GM06990 (cell line): Measurements from ENCODE around the gene TIMM44.

ENCODE experiments used
- DNase-seq: peaks from one replicate; pipeline ENCODE4 v3.0.0-alpha.2; 2011; ENCODE audit not compliant: insufficient read length; ENCODE audit errors: extremely low read depth
- H3K27me3 ChIP-seq: replicated peaks from 2 replicates; pipeline ENCODE4 v1.6.0; 2011; ENCODE audit warnings: low read length; ENCODE audit not compliant: control insufficient read depth, insufficient read depth
- H3K36me3 ChIP-seq: 2 replicates; pipeline ENCODE4 v1.5.1; 2011; ENCODE audit warnings: low read length; ENCODE audit not compliant: control insufficient read depth, insufficient read depth
- H3K4me3 ChIP-seq: replicated peaks from 2 replicates; pipeline ENCODE4 v1.5.1; 2011; ENCODE audit warnings: low read depth, mild to moderate bottlenecking, control low read depth, low read length
- CTCF ChIP-seq: IDR thresholded peaks from 2 replicates; pipeline ENCODE4 v1.5.1; 2011; ENCODE audit warnings: low read length, control low read depth, mild to moderate bottlenecking, inconsistent platforms; ENCODE audit not compliant: insufficient read depth, poor library complexity, severe bottlenecking

Gene TIMM44

GRCh38 chr19:7953060-7953459 is 9.6 kb upstream of the TIMM44 start:
- DNase-seq = no peak

GRCh38 chr19:7947939-7948338 is 4.5 kb upstream of the TIMM44 start:
- Histone ChIP-seq H3K27me3 (no peaks in the 10 kb centered on the region), H3K4me3 (no peak overlapping the region), H3K36me3 (no peaks in the 10 kb centered on the region)
- DNase-seq = no peak
- no peak for TF ChIP-seq CTCF

More at GRCh38 chr19:7953060-7953459, 9.6 kb upstream of the TIMM44 start:
- no peak for TF ChIP-seq CTCF
- no peaks in the 10 kb centered on the region; the same call in 1 of the 2 replicates for H3K36me3 ChIP-seq
- H3K4me3 ChIP-seq = no peak overlapping the region
- no peaks in the 10 kb centered on the region for H3K27me3 ChIP-seq

- Histone ChIP-seq H3K27me3 (no peaks in the 10 kb centered on the region), H3K36me3 (peaks cover 4% of the 10 kb centered on the region), H3K4me3 (peak overlapping the region; percentile 64)
- TF ChIP-seq CTCF = peak; percentile 80
- no peak for DNase-seq
These were observed 803 bp upstream of the TIMM44 start for GRCh38 chr19:7944177-7944761.

GRCh38 chr19:7942981-7943443 is 454 bp downstream of the TIMM44 start:
- no peaks in the 10 kb centered on the region for H3K27me3 ChIP-seq
- no peak for DNase-seq
- H3K36me3 ChIP-seq = peaks cover 4% of the 10 kb centered on the region
- H3K4me3 ChIP-seq = peak overlapping the region; percentile 85
- no peak for TF ChIP-seq CTCF

- DNase-seq = no peak
- Histone ChIP-seq H3K4me3 (peak overlapping the region; percentile 85), H3K27me3 (no peaks in the 10 kb centered on the region), H3K36me3 (peaks cover 7% of the 10 kb centered on the region)
- TF ChIP-seq CTCF = no peak
These were observed 1.4 kb downstream of the TIMM44 start for GRCh38 chr19:7941895-7942596.
